Mononuclear cell (primary cell): ENCODE data around the gene ANKRD6. TPM values are rescaled to one million over a fixed set of nuclear protein-coding genes. Genes with fewer than 3 reads are reported as not detected.

Source experiments
- H3K27me3 ChIP-seq: 2 replicates; pipeline ENCODE4 v1.6.0; 2011; ENCODE audit warnings: low read length, control low read depth; ENCODE audit not compliant: insufficient read depth
- H3K4me1 ChIP-seq: 2 replicates; pipeline ENCODE4 v1.5.1; 2011; ENCODE audit warnings: mild to moderate bottlenecking, low read length, control low read depth; ENCODE audit not compliant: insufficient read depth
- H3K4me3 ChIP-seq: 2 replicates; pipeline ENCODE4 v1.5.1; 2011; ENCODE audit warnings: mild to moderate bottlenecking, low read length, moderate library complexity
- H3K9me3 ChIP-seq: 2 replicates; pipeline ENCODE4 v1.5.1; 2011; ENCODE audit warnings: low read depth, mild to moderate bottlenecking, control low read depth, low read length
- total RNA-seq: library from RNA; depleted of rRNA; stranded (reverse); fragments of >200 nt; gene quantifications from one replicate; pipeline ENCODE4 v1.2.3, GENCODE V29; 2012

The ANKRD6 gene
- total RNA-seq, 1 donor = 1.8 TPM

- no peaks in the 10 kb centered on the region for H3K27me3 ChIP-seq
- H3K4me1 ChIP-seq = no peaks in the 10 kb centered on the region
- H3K9me3 ChIP-seq = no peaks in the 10 kb centered on the region
- no peak overlapping the region for H3K4me3 ChIP-seq
Measured at GRCh38 chr6:89566930-89567629, 134.1 kb downstream of the ANKRD6 start.

GRCh38 chr6:89567630-89568390, 134.9 kb downstream of the ANKRD6 start:
- no peak overlapping the region for H3K4me3 ChIP-seq
- no peaks in the 10 kb centered on the region for H3K4me1 ChIP-seq
- no peaks in the 10 kb centered on the region for H3K27me3 ChIP-seq
- no peaks in the 10 kb centered on the region for H3K9me3 ChIP-seq

- Histone ChIP-seq H3K4me3 (no peak overlapping the region), H3K9me3 (no peaks in the 10 kb centered on the region), H3K4me1 (no peaks in the 10 kb centered on the region), H3K27me3 (no peaks in the 10 kb centered on the region)
Measured at GRCh38 chr6:89574910-89575561, 142.1 kb downstream of the ANKRD6 start.

- H3K9me3 ChIP-seq = no peaks in the 10 kb centered on the region
- H3K4me3 ChIP-seq = no peak overlapping the region
- H3K4me1 ChIP-seq = no peaks in the 10 kb centered on the region
- no peaks in the 10 kb centered on the region for H3K27me3 ChIP-seq
Measured at GRCh38 chr6:89575562-89575960, 142.6 kb downstream of the ANKRD6 start.

- Histone ChIP-seq H3K9me3 (no peaks in the 10 kb centered on the region), H3K27me3 (no peaks in the 10 kb centered on the region)
Measured at GRCh38 chr6:89580997-89581666, 148.2 kb downstream of the ANKRD6 start.

GRCh38 chr6:89581689-89582088, 148.7 kb downstream of the ANKRD6 start:
- Histone ChIP-seq H3K4me1 (no peaks in the 10 kb centered on the region), H3K27me3 (no peaks in the 10 kb centered on the region), H3K9me3 (no peaks in the 10 kb centered on the region), H3K4me3 (no peak overlapping the region)

More at GRCh38 chr6:89580997-89581666, 148.2 kb downstream of the ANKRD6 start:
- H3K4me1 ChIP-seq = no peaks in the 10 kb centered on the region
- no peak overlapping the region for H3K4me3 ChIP-seq

GRCh38 chr6:89582669-89583325, 149.8 kb downstream of the ANKRD6 start:
- Histone ChIP-seq H3K9me3 (no peaks in the 10 kb centered on the region), H3K4me3 (no peak overlapping the region)

GRCh38 chr6:89583559-89583958, 150.6 kb downstream of the ANKRD6 start:
- H3K4me3 ChIP-seq = no peak overlapping the region
- H3K4me1 ChIP-seq = no peaks in the 10 kb centered on the region
- H3K27me3 ChIP-seq = no peaks in the 10 kb centered on the region

More at GRCh38 chr6:89582669-89583325, 149.8 kb downstream of the ANKRD6 start:
- no peaks in the 10 kb centered on the region for H3K4me1 ChIP-seq
- H3K27me3 ChIP-seq = no peaks in the 10 kb centered on the region

GRCh38 chr6:89584539-89584938, 151.6 kb downstream of the ANKRD6 start:
- Histone ChIP-seq H3K4me1 (no peaks in the 10 kb centered on the region), H3K9me3 (no peaks in the 10 kb centered on the region), H3K4me3 (no peak overlapping the region), H3K27me3 (no peaks in the 10 kb centered on the region)

More at GRCh38 chr6:89583559-89583958, 150.6 kb downstream of the ANKRD6 start:
- no peaks in the 10 kb centered on the region for H3K9me3 ChIP-seq

GRCh38 chr6:89585154-89585553, 152.2 kb downstream of the ANKRD6 start:
- Histone ChIP-seq H3K4me1 (no peaks in the 10 kb centered on the region), H3K9me3 (no peaks in the 10 kb centered on the region), H3K27me3 (no peaks in the 10 kb centered on the region), H3K4me3 (no peak overlapping the region)

GRCh38 chr6:89589297-89590025, 156.5 kb downstream of the ANKRD6 start:
- Histone ChIP-seq H3K4me1 (no peaks in the 10 kb centered on the region), H3K4me3 (no peak overlapping the region), H3K9me3 (no peaks in the 10 kb centered on the region), H3K27me3 (no peaks in the 10 kb centered on the region)

GRCh38 chr6:89590133-89590532, 157.2 kb downstream of the ANKRD6 start:
- H3K4me3 ChIP-seq = no peak overlapping the region
- H3K27me3 ChIP-seq = no peaks in the 10 kb centered on the region
- no peaks in the 10 kb centered on the region for H3K4me1 ChIP-seq
- no peaks in the 10 kb centered on the region for H3K9me3 ChIP-seq

GRCh38 chr6:89591745-89592144, 158.8 kb downstream of the ANKRD6 start:
- no peak overlapping the region for H3K4me3 ChIP-seq
- no peaks in the 10 kb centered on the region for H3K9me3 ChIP-seq
- no peaks in the 10 kb centered on the region for H3K27me3 ChIP-seq
- peaks cover 13% of the 10 kb centered on the region for H3K4me1 ChIP-seq

- Histone ChIP-seq H3K27me3 (no peaks in the 10 kb centered on the region), H3K4me3 (no peak overlapping the region), H3K4me1 (peaks cover 13% of the 10 kb centered on the region), H3K9me3 (no peaks in the 10 kb centered on the region)
Measured at GRCh38 chr6:89596056-89596455, 163.1 kb downstream of the ANKRD6 start.
